Caki2 (cell line): Measurements from ENCODE around the gene BBC3. TPM values are rescaled to one million over a fixed set of nuclear protein-coding genes. Genes with fewer than 3 reads are reported as not detected.

Experiments
- DNase-seq: peaks from one replicate; pipeline ENCODE4 v3.0.0-alpha.2; 2015; ENCODE audit warnings: low read depth
- in situ Hi-C: cut with HindIII; loops from 2 replicates; pipeline ENCODE4 v1.10.0; 2016; ENCODE audit warnings: low sequenced_read_pairs, low pct_unique_long_range_greater_than_20kb, mixed read lengths
- total RNA-seq: library from RNA; depleted of rRNA; stranded (reverse); fragments of >200 nt; shearing (Covaris generic); gene quantifications from 2 replicates; pipeline ENCODE4 v1.2.3, GENCODE V29; 2014; ENCODE audit warnings: low replicate concordance; rRNA removed

BBC3 gene
- total RNA-seq, 1 experiment from 2014 or later, result 40.8 TPM

DNA sequence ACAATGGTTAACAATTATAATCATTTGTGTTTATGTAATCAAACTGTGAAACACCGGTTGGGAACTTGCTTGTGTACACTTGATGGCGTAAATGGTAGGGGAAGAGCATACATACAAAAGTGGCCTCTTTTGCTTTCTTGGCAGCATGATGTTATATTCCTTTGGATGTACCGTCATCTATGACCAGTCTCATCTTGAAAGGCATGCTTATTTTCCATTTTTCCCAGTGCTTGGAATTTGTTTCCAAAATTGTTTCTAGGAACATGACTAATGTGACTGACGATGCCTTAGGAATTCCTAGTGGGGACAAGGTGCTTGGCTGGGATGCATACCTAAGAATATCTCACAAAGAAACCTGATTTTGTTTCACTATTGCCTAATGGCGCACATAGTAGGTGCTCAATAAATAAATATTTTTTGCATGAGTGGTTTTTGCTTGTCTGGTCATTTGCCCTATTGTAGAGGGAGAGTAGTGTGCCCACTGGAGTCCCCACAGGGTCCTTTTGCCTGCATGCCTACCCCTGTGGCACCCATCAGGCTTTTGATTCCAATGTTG lies 54.9 kb downstream of the BBC3 start:
- DNase-seq, result no peak
- in situ Hi-C loops, result no loop called here

DNA sequence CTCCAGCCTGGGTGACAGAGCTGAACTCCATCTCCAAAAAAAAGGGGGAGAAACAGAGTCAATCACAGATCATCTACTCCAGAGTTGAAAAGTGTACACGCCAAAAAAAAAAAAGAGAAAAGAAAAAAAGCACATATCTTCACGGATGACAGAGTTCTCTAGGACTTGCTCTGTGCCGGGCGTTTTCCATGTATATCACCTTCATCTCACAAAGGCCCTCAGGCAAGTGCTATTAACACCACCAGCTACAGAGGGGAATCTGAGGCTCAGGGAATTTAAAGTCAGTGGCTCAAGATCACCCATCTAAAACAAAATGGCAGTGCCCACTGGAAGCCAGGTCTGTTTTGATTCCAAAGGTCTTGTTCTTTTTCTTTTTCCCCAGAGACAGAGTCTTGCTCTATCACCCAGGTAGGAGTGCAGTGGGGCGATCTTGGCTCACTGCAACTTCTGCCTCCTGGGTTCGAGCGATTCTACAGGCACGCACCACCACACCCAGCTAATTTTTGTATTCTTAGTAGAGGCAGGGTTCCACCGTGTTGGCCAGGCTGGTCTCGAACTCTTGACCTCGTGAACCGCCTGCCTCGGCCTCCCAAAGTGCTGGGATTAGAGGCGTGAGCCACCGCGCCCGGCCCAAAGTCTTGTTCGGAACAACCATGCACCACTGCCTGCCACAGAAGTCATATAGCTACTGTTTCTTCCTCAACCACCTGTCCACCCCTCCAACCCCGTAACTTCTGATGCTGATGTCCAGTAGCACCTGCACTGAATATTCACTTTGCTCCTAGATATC lies 58.1 kb downstream of the BBC3 start:
- in situ Hi-C loops, result no loop called here
- DNase-seq, result no peak

Other genes starting within 250 kb of the BBC3 start
- gene NPAS1, start 211.4 kb downstream of the BBC3 start, total RNA-seq, result 2.8 and 3.1 TPM in 2 replicates
- gene TMEM160, start 182.6 kb downstream of the BBC3 start, total RNA-seq, result 78.1 and 102 TPM in 2 replicates
- 7.0 and 7.4 TPM in 2 replicates for gene ZC3H4, start 117.4 kb downstream of the BBC3 start, total RNA-seq
- 320 and 378 TPM in 2 replicates for gene SAE1, start 100.4 kb downstream of the BBC3 start, total RNA-seq
- 26.4 and 28.8 TPM in 2 replicates for gene CCDC9, start 25.3 kb upstream of the BBC3 start, total RNA-seq
- gene INAFM1, start 43.7 kb upstream of the BBC3 start, total RNA-seq, result 2.4 and 5.0 TPM in 2 replicates
- 1.5 and 3.1 TPM in 2 replicates for gene C5AR1, start 78.7 kb upstream of the BBC3 start, total RNA-seq
- not detected in 2 replicates for gene C5AR2, start 101.0 kb upstream of the BBC3 start, total RNA-seq
- 12.5 and 23.4 TPM in 2 replicates for gene DHX34, start 118.1 kb upstream of the BBC3 start, total RNA-seq
- gene MEIS3, start 188.3 kb upstream of the BBC3 start, total RNA-seq, result 41.7 and 44.4 TPM in 2 replicates
- not detected in 2 replicates for gene SLC8A2, start 240.7 kb upstream of the BBC3 start, total RNA-seq